ENCODE measurements around the gene ZNF556. TPM values are rescaled to one million over a fixed set of nuclear protein-coding genes. Genes with fewer than 3 reads are reported as not detected.

Gene ZNF556
- polyA plus RNA-seq, 1 of the 3 experiments (the other 2 are of a cell fraction), result 0.46 TPM

DNA sequence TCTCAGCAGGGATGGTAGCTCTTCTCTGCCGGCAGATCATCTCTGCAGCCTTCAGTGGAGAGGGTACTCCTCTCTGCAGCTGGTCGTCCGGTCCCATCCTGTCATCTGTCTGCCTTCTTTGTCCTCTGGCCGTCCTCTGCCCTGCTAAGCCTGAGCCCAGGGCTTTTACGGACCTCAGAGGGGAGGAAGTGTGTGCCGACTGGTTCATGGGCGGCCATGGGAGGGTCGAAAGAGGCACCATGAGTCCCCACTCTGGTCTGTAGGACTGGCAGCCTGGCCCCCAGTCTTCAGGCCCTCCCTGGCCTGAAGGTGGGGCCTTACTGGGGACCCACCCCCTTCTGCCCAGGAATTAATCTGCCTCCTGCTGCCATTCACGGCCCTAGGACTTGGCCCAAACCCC is 43.5 kb upstream of the ZNF556 start:
- no peaks in the 10 kb centered on the region for H3K9me3 ChIP-seq
- H4K20me1 ChIP-seq (ENCODE audit: insufficient read depth), result no peaks in the 10 kb centered on the region
- H3K27me3 ChIP-seq (ENCODE audit: insufficient read depth), result no peaks in the 10 kb centered on the region
- no peak overlapping the region for H3K4me2 ChIP-seq
- no peaks in the 10 kb centered on the region for H3K9me2 ChIP-seq
- H3K4me1 ChIP-seq (ENCODE audit: control insufficient read depth in 1 of 2, insufficient read depth in 2 of 2, low read depth in 1 of 2, low read length in 1 of 2), result peaks cover 0 to 3% of the 10 kb centered on the region in 2 experiments; a peak in 1 of 4 replicates
- no peak overlapping the region for H2AFZ ChIP-seq (ENCODE audit: low read depth)
- DNase-seq, result no peak
- 77% methylated on average over 7 of the region's 9 CpGs for WGBS (ENCODE audit: low lambda C conversion rate)
- H3K36me3 ChIP-seq (replicated peaks in 1 of 2; ENCODE audit: control insufficient read depth in 1 of 2, insufficient read depth in 2 of 2, low read length in 1 of 2), result peaks cover 8 to 9% of the 10 kb centered on the region in 2 experiments
- no peak overlapping the region for H3K4me3 ChIP-seq (ENCODE audit: low read depth in 2 of 2, low read length in 1 of 2)
- H3K9ac ChIP-seq, result no peak overlapping the region
- POLR2A ChIA-PET, result no interaction called here
- H3F3A ChIP-seq (replicated peaks; ENCODE audit: insufficient read depth), result no peaks in the 10 kb centered on the region
- no peak overlapping the region for H3K27ac ChIP-seq (ENCODE audit: low read depth in 2 of 2, low read length in 1 of 2)
- CTCF ChIA-PET, result interaction anchor here (0.9 to 1.4 kb wide), 3 partner anchors 10 to 187 kb away, joined by 3 to 4 read pairs (median 3); no protein-coding TSS in a partner anchor
- H3K79me2 ChIP-seq (ENCODE audit: insufficient read depth), result no peaks in the 10 kb centered on the region
- TF ChIP-seq RAD21 (IDR thresholded peaks at IDR 0.05; ENCODE audit: low read length), result no peak
- no peak for TF ChIP-seq EZH2phosphoT487 (IDR thresholded peaks at IDR 0.05; ENCODE audit: borderline replicate concordance, low read depth)
- TF ChIP-seq, protein P1, sequence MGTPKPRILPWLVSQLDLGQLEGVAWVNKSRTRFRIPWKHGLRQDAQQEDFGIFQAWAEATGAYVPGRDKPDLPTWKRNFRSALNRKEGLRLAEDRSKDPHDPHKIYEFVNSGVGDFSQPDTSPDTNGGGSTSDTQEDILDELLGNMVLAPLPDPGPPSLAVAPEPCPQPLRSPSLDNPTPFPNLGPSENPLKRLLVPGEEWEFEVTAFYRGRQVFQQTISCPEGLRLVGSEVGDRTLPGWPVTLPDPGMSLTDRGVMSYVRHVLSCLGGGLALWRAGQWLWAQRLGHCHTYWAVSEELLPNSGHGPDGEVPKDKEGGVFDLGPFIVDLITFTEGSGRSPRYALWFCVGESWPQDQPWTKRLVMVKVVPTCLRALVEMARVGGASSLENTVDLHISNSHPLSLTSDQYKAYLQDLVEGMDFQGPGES (IDR thresholded peaks at IDR 0.05; ENCODE audit: low read depth, low read length), result no peak
- TF ChIP-seq MEF2A (IDR thresholded peaks at IDR 0.05; ENCODE audit: borderline replicate concordance, low read depth), result no peak
- TF ChIP-seq POLR2AphosphoS5 (IDR thresholded peaks at IDR 0.05; ENCODE audit: low read depth, low read length), result no peak
- no peak for TF ChIP-seq REST (IDR thresholded peaks at IDR 0.05; ENCODE audit: low read depth, low read length)
- TF ChIP-seq ZBTB33 (IDR thresholded peaks at IDR 0.05; ENCODE audit: borderline replicate concordance, low read depth), result no peak
- TF ChIP-seq SIN3A (IDR thresholded peaks at IDR 0.05; ENCODE audit: borderline replicate concordance, low read depth, low read length), result no peak
- no peak for TF ChIP-seq RCOR1 (IDR thresholded peaks at IDR 0.05; ENCODE audit: low read length)
- no peak for TF ChIP-seq YY1 (IDR thresholded peaks at IDR 0.05; ENCODE audit: low read depth)

Data from SK-N-SH (cell line).